Endothelial cell of umbilical vein (primary cell): ENCODE data around the gene GABARAP.

Source experiments
- CTCF ChIP-seq, 2 donors: IDR thresholded peaks; 1 replicate in 1 of 2; 2 replicates in 1 of 2; pipeline ENCODE4 v1.5.1; 2011; ENCODE audit warnings: low read length in 2 of 2, mild to moderate bottlenecking in 2 of 2, moderate library complexity in 2 of 2, control low read depth in 1 of 2, inconsistent platforms in 1 of 2, low read depth in 1 of 2; ENCODE audit not compliant: insufficient read depth in 1 of 2; ENCODE audit errors: extremely low read depth in 1 of 2
- MYC ChIP-seq: IDR thresholded peaks from one replicate; pipeline ENCODE4 v1.6.1; 2011; ENCODE audit warnings: mild to moderate bottlenecking, low read depth, low read length
- POLR2A ChIP-seq: IDR thresholded peaks from 2 replicates; pipeline ENCODE4 v1.6.1; 2012; ENCODE audit warnings: low read depth, mild to moderate bottlenecking, control low read depth, low read length

GRCh38 chr17:7253082-7253481, 10.8 kb upstream of the GABARAP start:
- TF ChIP-seq CTCF (IDR thresholded peaks at IDR 0.05; ENCODE audit: extremely low read depth in 1 of 2, insufficient read depth in 1 of 2, low read depth in 1 of 2, low read length in 2 of 2): no peak
- TF ChIP-seq MYC: no peak
- no peak for TF ChIP-seq POLR2A
